ENCODE data around the gene SEC24D.

SEC24D gene

GRCh38 chr4:118826723-118827444 is 9.0 kb downstream of the SEC24D start:
- ChIA-PET POLR2A (interaction anchor here (1.2 to 4.8 kb wide), 4 partner anchors 8 to 13 kb away, joined by 4 to 25 read pairs (median 6); partner anchors contain the start of gene SEC24D), CTCF (interaction anchor here (2.1 kb wide), 1 partner anchor 39 kb away, joined by 7 read pairs; no protein-coding TSS in a partner anchor)
- no peak for DNase-seq (ENCODE audit: low read depth, low spot score)
- H3K4me3 ChIP-seq (ENCODE audit: low read depth, low read length), result peak overlapping the region; percentile 32
- no peak for TF ChIP-seq CTCF (IDR thresholded peaks at IDR 0.05; ENCODE audit: insufficient read depth, low read length, missing control alignments)

DNA sequence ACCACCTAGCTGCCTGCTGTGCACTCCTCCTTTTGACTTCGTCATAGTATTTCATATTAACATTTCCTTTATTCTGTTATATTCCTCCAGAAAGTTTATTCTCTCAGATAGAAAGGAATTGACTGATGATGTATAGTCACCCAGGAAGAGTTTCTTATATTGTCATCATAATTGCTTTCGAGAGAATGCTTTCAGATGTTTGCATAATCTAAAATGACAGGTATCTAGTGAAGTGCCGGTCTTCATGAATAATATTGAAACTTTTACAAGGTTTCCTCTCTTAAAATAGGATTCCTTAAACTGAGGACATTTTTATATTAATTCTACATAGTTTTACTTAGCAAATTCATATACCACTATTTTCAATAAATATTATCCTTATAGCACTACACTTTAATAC is 10.1 kb downstream of the SEC24D start:
- H3K4me3 ChIP-seq (ENCODE audit: low read depth, low read length), result no peak overlapping the region
- no peak for TF ChIP-seq CTCF (IDR thresholded peaks at IDR 0.05; ENCODE audit: insufficient read depth, low read length, missing control alignments)
- ChIA-PET POLR2A (interaction anchor here (1.2 to 4.8 kb wide), 5 partner anchors 9 to 15 kb away, joined by 3 to 25 read pairs (median 5); partner anchors contain the start of gene SEC24D), CTCF (interaction anchor here (1.2 to 2.1 kb wide), 2 partner anchors 8 to 40 kb away, joined by 4 to 7 read pairs; no protein-coding TSS in a partner anchor)
- no peak for DNase-seq (ENCODE audit: low read depth, low spot score)

- ChIA-PET CTCF (interaction anchor here (1.0 to 1.6 kb wide), 3 partner anchors 10 to 41 kb away, joined by 4 read pairs; partner anchors contain the start of gene SEC24D), POLR2A (interaction anchor here (4.8 kb wide), 1 partner anchor 11 kb away, joined by 25 read pairs; no protein-coding TSS in a partner anchor)
- DNase-seq (ENCODE audit: low read depth, low spot score), result no peak
- TF ChIP-seq CTCF (IDR thresholded peaks at IDR 0.05; ENCODE audit: insufficient read depth, low read length, missing control alignments), result no peak
- H3K4me3 ChIP-seq (ENCODE audit: low read depth, low read length), result no peak overlapping the region
Observed at GRCh38 chr4:118824141-118824540, 11.8 kb downstream of the SEC24D start.

GRCh38 chr4:118823471-118823870 is 12.5 kb downstream of the SEC24D start:
- H3K4me3 ChIP-seq (ENCODE audit: low read depth, low read length), result no peak overlapping the region
- ChIA-PET CTCF (interaction anchor here (1.2 to 1.6 kb wide), 2 partner anchors 10 to 41 kb away, joined by 4 read pairs; no protein-coding TSS in a partner anchor), POLR2A (interaction anchor here (4.8 kb wide), 1 partner anchor 11 kb away, joined by 25 read pairs; no protein-coding TSS in a partner anchor)
- TF ChIP-seq CTCF (IDR thresholded peaks at IDR 0.05; ENCODE audit: insufficient read depth, low read length, missing control alignments), result no peak
- no peak for DNase-seq (ENCODE audit: low read depth, low spot score)

GRCh38 chr4:118821590-118822293 is 14.2 kb downstream of the SEC24D start:
- DNase-seq (ENCODE audit: low read depth, low spot score), result no peak
- ChIA-PET POLR2A (interaction anchor here (4.8 kb wide), 1 partner anchor 13 kb away, joined by 25 read pairs; no protein-coding TSS in a partner anchor), CTCF (interaction anchor here (0.7 to 1.0 kb wide), 2 partner anchors 10 to 50 kb away, joined by 3 to 5 read pairs; no protein-coding TSS in a partner anchor)
- no peak for TF ChIP-seq CTCF (IDR thresholded peaks at IDR 0.05; ENCODE audit: insufficient read depth, low read length, missing control alignments)
- no peak overlapping the region for H3K4me3 ChIP-seq (ENCODE audit: low read depth, low read length)
